HG03175 (cell line): Measurements from ENCODE around the gene QSOX2.

Source experiments
- ATAC-seq: cut with Tn5 transposase; IDR thresholded peaks from one replicate; pipeline ENCODE4 v1.9.1; 2021; ENCODE audit warnings: mild to moderate bottlenecking, moderate library complexity; ENCODE audit not compliant: unreplicated experiment

Gene QSOX2

GRCh38 chr9:136206602-136207275 lies 38.9 kb downstream of the QSOX2 start:
- no peak for ATAC-seq

DNA sequence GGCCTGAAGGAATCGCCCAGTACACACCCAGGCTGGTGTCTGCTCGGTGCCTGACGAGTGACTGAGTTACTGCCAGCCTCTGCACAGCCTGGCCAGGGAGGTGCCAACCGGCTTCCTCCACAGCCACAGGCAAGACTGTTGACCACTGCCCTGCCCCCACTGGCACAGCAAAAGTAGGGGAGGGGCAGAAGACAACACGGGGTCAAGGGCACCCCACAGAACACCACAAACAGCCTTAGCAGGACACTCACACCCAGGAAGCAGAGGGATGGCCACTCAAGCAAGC lies 40.0 kb downstream of the QSOX2 start:
- ATAC-seq: no peak

- no peak for ATAC-seq
Measured at GRCh38 chr9:136204838-136205706, 40.5 kb downstream of the QSOX2 start, which contains the start of gene LHX3. Gene LHX3, minus strand, starts transcription at chr9:136205128. Its CDS starts 116 bp downstream, at chr9:136205012.

- ATAC-seq: no peak
Measured at GRCh38 chr9:136204145-136204805, 41.3 kb downstream of the QSOX2 start.

DNA sequence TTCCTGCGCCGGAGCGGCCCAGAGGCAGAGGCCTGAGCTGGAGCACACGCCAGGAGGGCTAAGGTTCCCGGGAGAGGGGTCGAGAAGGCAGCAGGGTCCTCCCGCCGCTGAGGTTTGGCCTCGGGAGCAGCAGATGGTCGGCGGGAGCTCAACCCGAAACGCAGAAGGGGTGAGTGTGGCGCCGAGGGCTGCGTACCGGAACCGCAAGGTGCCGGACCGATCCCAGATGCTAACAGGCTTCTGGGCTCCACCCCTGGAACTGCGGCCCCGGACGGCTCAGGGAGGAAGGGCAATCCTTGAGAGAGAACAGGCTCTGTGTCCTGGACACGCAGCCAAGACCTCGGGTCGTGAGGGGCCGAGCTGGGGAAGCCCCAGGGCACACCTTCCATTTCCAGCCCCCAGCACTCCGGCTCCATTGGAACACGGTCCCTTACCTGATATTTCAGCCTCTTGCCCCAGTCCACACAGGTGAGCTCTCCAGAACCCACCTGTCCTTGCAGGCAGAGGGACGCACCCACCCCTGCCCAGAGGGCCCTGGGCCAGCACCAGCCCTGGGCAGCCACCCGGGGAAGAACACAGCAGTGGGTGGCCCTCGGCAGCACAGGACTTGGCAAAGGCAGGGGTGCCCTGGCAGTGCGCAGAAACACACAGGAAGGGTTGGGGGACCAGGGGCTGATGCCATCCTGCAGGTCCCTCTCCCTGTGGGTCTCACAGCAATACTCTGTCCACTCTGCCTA lies 42.0 kb downstream of the QSOX2 start:
- ATAC-seq: no peak

- no peak for ATAC-seq
Measured at GRCh38 chr9:136202454-136203407, 42.9 kb downstream of the QSOX2 start.

- no peak for ATAC-seq
Measured at GRCh38 chr9:136201609-136202453, 43.8 kb downstream of the QSOX2 start.

- ATAC-seq: no peak
Measured at GRCh38 chr9:136201174-136201573, 44.4 kb downstream of the QSOX2 start.

GRCh38 chr9:136200424-136200823 lies 45.2 kb downstream of the QSOX2 start:
- ATAC-seq: no peak

GRCh38 chr9:136199391-136200288 lies 46.0 kb downstream of the QSOX2 start:
- no peak for ATAC-seq

DNA sequence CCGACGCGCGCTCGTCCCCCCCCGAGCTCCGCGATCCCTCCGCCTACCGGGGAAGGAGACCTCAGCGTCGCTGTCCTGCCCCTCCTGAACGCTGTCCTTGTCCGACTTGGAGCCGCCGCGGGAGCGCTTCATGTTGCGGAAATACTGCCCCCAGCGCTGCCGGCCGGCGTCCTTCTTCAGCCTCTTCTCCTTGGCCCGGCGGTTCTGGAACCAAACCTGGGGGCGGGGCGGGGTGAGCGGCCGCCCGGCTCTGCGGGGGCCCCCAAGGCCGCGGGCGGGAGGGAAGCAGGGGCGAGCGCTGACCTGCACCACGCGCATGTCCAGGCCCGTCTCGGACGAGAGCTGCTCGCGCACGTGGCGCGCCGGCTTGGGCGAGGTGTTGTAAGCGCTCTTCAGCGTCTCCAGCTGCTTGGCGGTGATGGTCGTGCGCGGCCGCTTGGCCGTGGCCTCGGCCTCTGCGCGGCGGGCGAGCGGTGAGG lies 47.0 kb downstream of the QSOX2 start:
- ATAC-seq: no peak

DNA sequence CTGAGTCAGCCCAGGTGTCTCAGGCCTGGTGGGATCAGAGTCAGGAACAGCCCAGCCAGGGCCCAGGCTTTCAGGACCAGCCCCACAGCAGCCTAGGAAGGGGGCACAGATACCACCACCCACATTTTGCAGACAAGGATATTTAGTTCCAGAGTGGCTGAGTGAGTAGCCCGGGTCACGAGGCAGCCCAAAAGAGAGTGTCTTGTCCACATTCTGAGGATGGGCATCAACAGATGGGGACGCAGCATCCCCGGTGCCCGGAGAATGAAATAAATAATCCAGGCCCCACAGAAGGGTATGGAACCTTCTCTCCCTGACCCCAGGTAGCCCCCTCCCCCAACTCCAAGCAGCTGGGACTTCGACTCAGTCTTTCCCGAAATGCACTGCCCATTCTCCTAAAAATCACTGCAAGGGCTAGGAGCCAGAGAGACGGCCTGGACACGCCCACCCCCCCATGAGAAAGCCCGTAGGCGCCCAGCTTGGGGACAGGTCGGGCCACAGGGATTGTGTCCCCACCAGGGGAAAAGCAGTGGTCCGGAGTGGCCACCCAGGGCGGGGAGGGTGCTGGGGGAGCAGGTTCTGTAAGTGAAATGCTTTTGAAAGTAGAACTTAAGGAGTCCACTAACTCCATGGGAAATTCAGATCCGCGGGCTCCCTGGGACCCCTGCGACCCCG lies 47.5 kb downstream of the QSOX2 start:
- ATAC-seq: no peak

GRCh38 chr9:136197084-136197875 lies 48.3 kb downstream of the QSOX2 start:
- ATAC-seq: no peak

DNA sequence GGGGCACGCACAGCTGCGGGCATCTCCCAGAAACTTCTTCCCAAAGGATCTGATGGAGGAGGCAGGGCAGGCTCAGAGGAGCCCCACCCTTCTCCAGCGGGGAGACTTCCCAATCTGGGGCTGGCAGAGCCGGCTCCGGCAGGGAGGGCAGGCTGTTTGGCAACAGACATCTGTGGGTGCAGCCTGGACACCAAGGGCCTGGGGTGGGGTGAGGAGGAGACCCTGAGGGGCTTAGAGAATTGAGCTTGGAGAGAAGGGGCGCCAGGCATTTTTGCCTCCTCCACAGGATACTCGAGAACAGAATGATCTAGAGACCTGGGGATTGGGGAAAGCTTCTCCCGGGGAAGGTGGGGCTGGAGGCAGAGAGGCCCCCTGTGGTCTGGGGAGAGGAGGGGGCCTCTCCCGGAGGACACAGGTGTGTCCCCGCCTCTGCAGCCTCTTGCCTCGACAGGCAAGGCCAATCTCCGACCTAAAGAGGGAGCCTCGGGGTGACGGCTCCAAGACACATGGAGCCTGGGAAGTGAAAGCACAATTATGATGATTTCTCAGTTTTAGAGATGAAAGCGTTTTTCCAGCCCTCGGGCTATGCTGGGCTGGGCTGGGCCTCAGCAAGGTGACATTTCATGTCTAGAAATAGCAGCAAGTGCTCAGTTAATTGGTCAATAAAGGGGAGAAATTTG lies 49.1 kb downstream of the QSOX2 start:
- ATAC-seq: no peak

- ATAC-seq: no peak
Measured at GRCh38 chr9:136194540-136194939, 51.1 kb downstream of the QSOX2 start.

GRCh38 chr9:136193891-136194279 lies 51.7 kb downstream of the QSOX2 start:
- ATAC-seq: no peak
